Activated CD4-positive, alpha-beta memory T cell treated with anti-CD3 and anti-CD28 coated beads, Interleukin-2, amount 10 ng/mL, durations not matched to agents 7 days and 5 days (primary cell): ENCODE data around the gene RPS6KC1. TPM values are rescaled to one million over a fixed set of nuclear protein-coding genes. Genes with fewer than 3 reads are reported as not detected.
"Not testable (repeated sequence)": the region's sequence is repeated elsewhere in the genome, so short reads cannot be mapped to it uniquely, and the experiment has no call there.

Experiments
- CTCF ChIA-PET: fragments of 350-600 bp; sonication (Branson Sonifier 250); formaldehyde crosslinking; loops from one replicate; lab custom pipeline; 2021; ENCODE audit warnings: antibody characterized with exemption, inconsistent platforms; lab: Charles Lee
- POLR2A ChIA-PET: fragments of 350-600 bp; sonication (Branson Sonifier 250); formaldehyde crosslinking; loops from one replicate; lab custom pipeline; 2021; ENCODE audit warnings: antibody characterized with exemption; lab: Charles Lee
- DNase-seq: peaks from one replicate; pipeline ENCODE4 v3.0.0-alpha.2; 2020
- H3K27ac Mint-ChIP-seq: one replicate; pipeline ENCODE4 v1.8.0; 2021; ENCODE audit warnings: mild to moderate bottlenecking, mixed read lengths
- H3K27me3 Mint-ChIP-seq: one replicate; pipeline ENCODE4 v1.8.0; 2021; ENCODE audit warnings: mixed read lengths
- H3K36me3 Mint-ChIP-seq: one replicate; pipeline ENCODE4 v1.8.0; 2021; ENCODE audit warnings: low read depth, mixed read lengths
- H3K4me1 Mint-ChIP-seq: one replicate; pipeline ENCODE4 v1.8.0; 2021; ENCODE audit warnings: mixed read lengths
- H3K4me3 Mint-ChIP-seq: one replicate; pipeline ENCODE4 v1.8.0; 2021; ENCODE audit warnings: mild to moderate bottlenecking, mixed read lengths
- H3K9me3 Mint-ChIP-seq: one replicate; pipeline ENCODE4 v1.8.0; 2021; ENCODE audit warnings: mixed read lengths
- total RNA-seq, 2 experiments: library from RNA; stranded (reverse); gene quantifications; one replicate each; pipeline ENCODE4 v1.2.3, GENCODE V29; 2021

Gene RPS6KC1, protein sequence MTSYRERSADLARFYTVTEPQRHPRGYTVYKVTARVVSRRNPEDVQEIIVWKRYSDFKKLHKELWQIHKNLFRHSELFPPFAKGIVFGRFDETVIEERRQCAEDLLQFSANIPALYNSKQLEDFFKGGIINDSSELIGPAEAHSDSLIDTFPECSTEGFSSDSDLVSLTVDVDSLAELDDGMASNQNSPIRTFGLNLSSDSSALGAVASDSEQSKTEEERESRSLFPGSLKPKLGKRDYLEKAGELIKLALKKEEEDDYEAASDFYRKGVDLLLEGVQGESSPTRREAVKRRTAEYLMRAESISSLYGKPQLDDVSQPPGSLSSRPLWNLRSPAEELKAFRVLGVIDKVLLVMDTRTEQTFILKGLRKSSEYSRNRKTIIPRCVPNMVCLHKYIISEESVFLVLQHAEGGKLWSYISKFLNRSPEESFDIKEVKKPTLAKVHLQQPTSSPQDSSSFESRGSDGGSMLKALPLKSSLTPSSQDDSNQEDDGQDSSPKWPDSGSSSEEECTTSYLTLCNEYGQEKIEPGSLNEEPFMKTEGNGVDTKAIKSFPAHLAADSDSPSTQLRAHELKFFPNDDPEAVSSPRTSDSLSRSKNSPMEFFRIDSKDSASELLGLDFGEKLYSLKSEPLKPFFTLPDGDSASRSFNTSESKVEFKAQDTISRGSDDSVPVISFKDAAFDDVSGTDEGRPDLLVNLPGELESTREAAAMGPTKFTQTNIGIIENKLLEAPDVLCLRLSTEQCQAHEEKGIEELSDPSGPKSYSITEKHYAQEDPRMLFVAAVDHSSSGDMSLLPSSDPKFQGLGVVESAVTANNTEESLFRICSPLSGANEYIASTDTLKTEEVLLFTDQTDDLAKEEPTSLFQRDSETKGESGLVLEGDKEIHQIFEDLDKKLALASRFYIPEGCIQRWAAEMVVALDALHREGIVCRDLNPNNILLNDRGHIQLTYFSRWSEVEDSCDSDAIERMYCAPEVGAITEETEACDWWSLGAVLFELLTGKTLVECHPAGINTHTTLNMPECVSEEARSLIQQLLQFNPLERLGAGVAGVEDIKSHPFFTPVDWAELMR
- total RNA-seq, result 10 to 100 TPM; 12.3 to 12.6 TPM

- peak within 1 kb of the TSS; percentile 85 for H3K27ac Mint-ChIP-seq
- CTCF ChIA-PET, result interaction anchor here (0.5 to 1.8 kb wide), 6 partner anchors 10 to 233 kb away, joined by 3 to 7 read pairs (median 4); no protein-coding TSS in a partner anchor
- H3K9me3 Mint-ChIP-seq, result peaks cover 9% of the 10 kb centered on the region
- POLR2A ChIA-PET, result interaction anchor here (0.6 to 2.5 kb wide), 8 partner anchors 10 to 484 kb away, joined by 3 to 12 read pairs (median 4); partner anchors contain the start of genes ANGEL2, NSL1 and TATDN3
- H3K4me1 Mint-ChIP-seq, result peaks cover 32% of the 10 kb centered on the region
- peak within 1 kb of the TSS; percentile 89 for H3K4me3 Mint-ChIP-seq
- peak; percentile 86 for DNase-seq
- H3K36me3 Mint-ChIP-seq, result peaks cover 18% of the 10 kb centered on the region
- H3K27me3 Mint-ChIP-seq, result no peaks in the 10 kb centered on the region
Observed at GRCh38 chr1:213051127-213051880, at the start of gene RPS6KC1. TSS of gene RPS6KC1 (plus strand) at chr1:213051241. CDS start at chr1:213051405, 164 bp downstream.

- Mint-ChIP-seq H3K4me3 (no peak overlapping the region), H3K27ac (peak overlapping the region; percentile 22), H3K36me3 (peaks cover 58% of the 10 kb centered on the region), H3K27me3 (no peaks in the 10 kb centered on the region), H3K4me1 (peaks cover 15% of the 10 kb centered on the region), H3K9me3 (no peaks in the 10 kb centered on the region)
- POLR2A ChIA-PET, result interaction anchor here (0.6 to 2.1 kb wide), 3 partner anchors 12 to 109 kb away, joined by 3 to 9 read pairs (median 4); partner anchors contain the start of gene ANGEL2
- CTCF ChIA-PET, result interaction anchor here (1.1 to 5.5 kb wide), 5 partner anchors 8 to 547 kb away, joined by 4 to 24 read pairs (median 6); no protein-coding TSS in a partner anchor
- DNase-seq, result no peak
Observed at GRCh38 chr1:213003256-213003655, 47.8 kb upstream of the RPS6KC1 start.

- H3K9me3 Mint-ChIP-seq, result no peaks in the 10 kb centered on the region
Observed at GRCh38 chr1:213008564-213008963, 42.5 kb upstream of the RPS6KC1 start.

DNA sequence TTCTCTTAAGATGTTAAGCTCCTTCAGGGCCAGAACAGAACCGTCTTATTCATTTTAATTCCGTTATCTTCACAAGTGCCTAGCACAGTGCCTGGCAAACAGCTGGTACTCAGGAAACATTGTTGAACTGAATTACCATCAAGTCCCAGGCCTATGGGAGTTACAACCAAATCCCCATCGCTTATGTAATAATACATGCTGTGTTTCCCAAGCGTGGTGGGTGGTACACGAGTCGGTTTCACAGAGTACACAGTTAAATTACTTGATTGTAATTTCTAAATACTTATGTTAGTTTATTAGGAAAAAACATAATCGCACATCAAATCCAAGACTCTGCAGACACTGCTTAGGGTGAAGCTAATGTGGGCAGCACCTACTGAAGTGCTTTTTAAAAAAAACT is 36.4 kb upstream of the RPS6KC1 start:
- Mint-ChIP-seq H3K27ac (peak overlapping the region; percentile 98), H3K9me3 (no peaks in the 10 kb centered on the region), H3K4me1 (peaks cover 33% of the 10 kb centered on the region), H3K27me3 (no peaks in the 10 kb centered on the region), H3K36me3 (peaks cover 34% of the 10 kb centered on the region), H3K4me3 (peak overlapping the region; percentile 100)
- DNase-seq, result no peak
- POLR2A ChIA-PET, result interaction anchor here (0.9 to 2.8 kb wide), 6 partner anchors 11 to 223 kb away, joined by 3 to 9 read pairs (median 5); partner anchors contain the start of genes FLVCR1, NSL1 and TATDN3
- CTCF ChIA-PET, result interaction anchor here (0.7 to 2.1 kb wide), 5 partner anchors 9 to 558 kb away, joined by 3 to 6 read pairs (median 3); no protein-coding TSS in a partner anchor

More at GRCh38 chr1:213008564-213008963, 42.5 kb upstream of the RPS6KC1 start:
- Mint-ChIP-seq H3K36me3 (peaks cover 78% of the 10 kb centered on the region), H3K4me1 (peaks cover 37% of the 10 kb centered on the region), H3K27ac (no peak overlapping the region), H3K4me3 (no peak overlapping the region), H3K27me3 (no peaks in the 10 kb centered on the region)
- DNase-seq, result no peak
- ChIA-PET POLR2A (no interaction called here), CTCF (no interaction called here)

- Mint-ChIP-seq H3K4me3 (peak within 1 kb of the TSS; percentile 100), H3K4me1 (peaks cover 33% of the 10 kb centered on the region), H3K27me3 (no peaks in the 10 kb centered on the region), H3K27ac (peak within 1 kb of the TSS; percentile 98), H3K36me3 (peaks cover 31% of the 10 kb centered on the region), H3K9me3 (no peaks in the 10 kb centered on the region)
- DNase-seq, result peak; percentile 96
- ChIA-PET CTCF (interaction anchor here (1.1 to 2.1 kb wide), 3 partner anchors 10 to 21 kb away, joined by 3 to 6 read pairs (median 6); no protein-coding TSS in a partner anchor), POLR2A (interaction anchor here (0.9 to 2.8 kb wide), 7 partner anchors 12 to 224 kb away, joined by 3 to 9 read pairs (median 5); partner anchors contain the start of genes FLVCR1, NSL1, RPS6KC1 and TATDN3)
Observed at GRCh38 chr1:213015099-213016050, 35.7 kb upstream of the RPS6KC1 start, which contains the start of gene ANGEL2. TSS of gene ANGEL2 (minus strand) at chr1:213015867. CDS start at chr1:213015671, 196 bp downstream.

GRCh38 chr1:213017447-213018273 is 33.4 kb upstream of the RPS6KC1 start:
- ChIA-PET POLR2A (no interaction called here), CTCF (no interaction called here)
- H3K27me3 Mint-ChIP-seq, result peaks cover 8% of the 10 kb centered on the region
- H3K36me3 Mint-ChIP-seq, result peaks cover 12% of the 10 kb centered on the region
- no peak overlapping the region for H3K27ac Mint-ChIP-seq
- peaks cover 20% of the 10 kb centered on the region for H3K4me1 Mint-ChIP-seq
- no peak overlapping the region for H3K4me3 Mint-ChIP-seq
- no peak for DNase-seq
- H3K9me3 Mint-ChIP-seq, result no peaks in the 10 kb centered on the region

DNA sequence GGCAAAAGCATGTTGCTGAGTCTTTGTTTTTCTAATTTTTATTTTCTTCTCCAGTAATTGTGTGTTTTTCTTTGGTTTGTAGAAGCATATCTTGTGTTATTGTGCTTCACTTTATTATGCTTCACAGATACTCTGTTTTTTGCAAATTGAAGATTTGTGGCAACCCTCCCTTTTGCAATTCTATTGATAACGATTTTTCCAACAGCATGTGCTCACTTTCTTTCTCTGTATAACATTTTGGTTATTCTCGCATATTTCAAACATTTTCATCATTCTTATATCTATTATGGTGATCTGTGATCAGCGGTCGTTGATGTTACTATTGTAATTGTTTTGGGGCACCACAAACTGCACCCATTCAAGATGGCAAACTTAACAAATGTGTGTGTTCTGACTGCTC is 31.6 kb upstream of the RPS6KC1 start:
- ChIA-PET POLR2A (no interaction called here), CTCF (no interaction called here)
- Mint-ChIP-seq H3K27me3 (peaks cover 18% of the 10 kb centered on the region), H3K4me3 (no peak overlapping the region), H3K36me3 (peaks cover 3% of the 10 kb centered on the region), H3K4me1 (peaks cover 4% of the 10 kb centered on the region), H3K9me3 (no peaks in the 10 kb centered on the region), H3K27ac (no peak overlapping the region)
- no peak for DNase-seq

GRCh38 chr1:213020016-213020415 is 31.0 kb upstream of the RPS6KC1 start:
- ChIA-PET CTCF (interaction anchor here (1.1 kb wide), 1 partner anchor 9 kb away, joined by 3 read pairs; no protein-coding TSS in a partner anchor), POLR2A (no interaction called here)
- no peaks in the 10 kb centered on the region for H3K9me3 Mint-ChIP-seq
- H3K4me1 Mint-ChIP-seq, result peaks cover 2% of the 10 kb centered on the region
- peaks cover 22% of the 10 kb centered on the region for H3K27me3 Mint-ChIP-seq
- peaks cover 3% of the 10 kb centered on the region for H3K36me3 Mint-ChIP-seq
- no peak for DNase-seq
- no peak overlapping the region for H3K4me3 Mint-ChIP-seq
- H3K27ac Mint-ChIP-seq, result no peak overlapping the region

- peaks cover 69% of the 10 kb centered on the region for H3K27me3 Mint-ChIP-seq
- CTCF ChIA-PET, H3K36me3 Mint-ChIP-seq, H3K27ac Mint-ChIP-seq, POLR2A ChIA-PET, H3K4me1 Mint-ChIP-seq, H3K9me3 Mint-ChIP-seq, DNase-seq, H3K4me3 Mint-ChIP-seq: not testable (repeated sequence)
Observed at GRCh38 chr1:213027024-213027423, 24.0 kb upstream of the RPS6KC1 start.

DNA sequence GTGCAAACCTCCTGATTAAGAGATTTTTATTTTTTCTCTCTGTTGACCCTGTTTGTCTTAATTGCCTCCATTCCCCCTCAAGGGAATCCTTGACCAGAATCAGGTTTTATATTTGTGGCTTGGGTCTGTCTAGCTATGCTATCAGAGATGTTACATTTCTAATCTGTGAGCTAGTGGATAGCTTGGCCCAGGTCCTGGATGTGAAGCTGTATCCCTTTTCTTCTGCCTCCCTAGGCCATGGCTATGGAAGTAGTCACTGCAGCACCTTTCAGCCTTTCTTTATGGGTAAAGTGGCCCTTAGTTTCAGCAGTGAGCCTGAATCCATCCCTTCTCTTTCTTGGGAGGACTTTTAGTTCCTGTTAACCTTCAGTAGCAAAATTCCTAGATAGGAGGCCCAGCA is 18.4 kb upstream of the RPS6KC1 start:
- Mint-ChIP-seq H3K4me3 (no peak overlapping the region), H3K27ac (no peak overlapping the region), H3K27me3 (peaks cover 54% of the 10 kb centered on the region), H3K36me3 (no peaks in the 10 kb centered on the region), H3K4me1 (no peaks in the 10 kb centered on the region), H3K9me3 (no peaks in the 10 kb centered on the region)
- no peak for DNase-seq
- ChIA-PET CTCF (no interaction called here), POLR2A (interaction anchor here (0.8 kb wide), 1 partner anchor 230 kb away, joined by 3 read pairs; no protein-coding TSS in a partner anchor)
